ENCODE measurements around the gene TUT1. TPM values are rescaled to one million over a fixed set of nuclear protein-coding genes. Genes with fewer than 3 reads are reported as not detected.

Gene TUT1
- total and polyA plus RNA-seq, 4 donors: 5.6 to 15.8 (median 13.7) TPM

DNA sequence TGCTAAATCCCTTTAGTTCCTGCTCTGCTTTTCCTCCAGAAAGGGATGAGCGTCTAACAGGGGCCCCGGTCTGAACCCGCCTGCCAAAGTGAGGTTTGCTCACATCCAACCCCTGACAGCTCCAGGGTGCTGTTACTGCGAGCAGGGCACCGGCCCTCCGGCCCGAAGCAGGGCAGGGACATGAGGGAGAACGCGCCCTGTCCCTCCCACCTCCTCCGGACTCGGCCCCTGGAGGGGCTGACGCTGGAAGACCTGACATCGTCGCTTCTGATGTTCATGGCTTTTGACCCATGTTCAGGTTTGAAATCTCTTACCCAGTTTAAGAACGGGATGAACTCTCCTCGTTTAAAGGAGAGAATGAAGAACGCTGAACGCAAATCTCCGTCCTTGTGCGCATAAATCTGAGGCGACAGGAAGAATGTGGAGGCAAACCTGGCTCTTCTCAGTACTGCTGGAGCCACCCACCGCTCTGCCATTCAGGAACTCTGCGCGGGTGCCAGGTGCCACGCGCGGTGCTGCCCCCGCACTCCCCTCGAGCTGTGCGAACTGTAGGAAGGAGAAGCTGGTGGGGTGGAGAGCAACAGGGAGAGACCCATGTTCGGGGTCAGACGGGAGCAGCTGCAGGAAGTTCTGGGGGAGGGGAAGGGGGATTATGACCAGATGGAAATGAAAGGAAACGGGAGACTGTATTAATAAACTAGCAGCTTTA lies 16.8 kb downstream of the TUT1 start:
- Histone ChIP-seq H3K36me3 (ENCODE audit: control insufficient read depth in 4 of 4, insufficient read depth in 3 of 4, low read depth in 1 of 4, low read length in 3 of 4) (peaks cover 6 to 44% (median 32%) of the 10 kb centered on the region in 4 donors), H3K4me1 (ENCODE audit: control insufficient read depth in 4 of 4, insufficient read depth in 4 of 4, low read length in 3 of 4) (peaks cover 6 to 33% (median 24%) of the 10 kb centered on the region in 4 donors)
- 2% methylated on average over 33 of the region's 33 CpGs for WGBS

GRCh38 chr11:62573592-62574362 lies 17.5 kb downstream of the TUT1 start, which contains the start of gene EEF1G:
Gene EEF1G (minus strand): TSS chr11:62573891. CDS start chr11:62573842, 49 bp downstream.
- WGBS: under 1% methylated on average over 46 of the region's 46 CpGs
- H3K9ac ChIP-seq (ENCODE audit: low read depth in 1 of 2, low read length in 2 of 2): peak within 1 kb of the TSS; percentile 85 to 98
- H3K4me3 ChIP-seq (ENCODE audit: low read depth in 1 of 3, low read length in 3 of 3): peak within 1 kb of the TSS; percentile 80 to 89 (median 82)
- peaks cover 6 to 33% (median 23%) of the 10 kb centered on the region in 4 donors for H3K4me1 ChIP-seq (ENCODE audit: control insufficient read depth in 4 of 4, insufficient read depth in 4 of 4, low read length in 3 of 4)
- H3K27ac ChIP-seq (ENCODE audit: low read depth in 1 of 2, low read length in 2 of 2): peak within 1 kb of the TSS; percentile 95 to 96
- H3K9me3 ChIP-seq (ENCODE audit: control insufficient read depth in 4 of 4, low read length in 3 of 4): no peaks in the 10 kb centered on the region
- peaks cover 6 to 39% (median 29%) of the 10 kb centered on the region in 4 donors for H3K36me3 ChIP-seq (ENCODE audit: control insufficient read depth in 4 of 4, insufficient read depth in 3 of 4, low read depth in 1 of 4, low read length in 3 of 4)
- no peaks in the 10 kb centered on the region for H3K27me3 ChIP-seq (ENCODE audit: control insufficient read depth in 4 of 4, insufficient read depth in 4 of 4, low read length in 3 of 4)
- DNase-seq (ENCODE audit: low spot score): peak; percentile 97
- TF ChIP-seq TAF1 (conservative IDR thresholded peaks at IDR 0.05) (peak; percentile 87), ZBTB33 (IDR thresholded peaks at IDR 0.05) (peak; percentile 98), SP1 (IDR thresholded peaks at IDR 0.05) (peak; percentile 82), YY1 (IDR thresholded peaks at IDR 0.05) (peak; percentile 97), FOXA1 (IDR thresholded peaks at IDR 0.05) (peak; percentile 70), RXRA (IDR thresholded peaks at IDR 0.05) (peak; percentile 25 to 74), RAD21 (IDR thresholded peaks at IDR 0.05) (peak; percentile 50), HNF4G (IDR thresholded peaks at IDR 0.05) (no peak), GABPA (IDR thresholded peaks at IDR 0.05 in 1 of 2, conservative IDR thresholded peaks at IDR 0.05 in 1 of 2) (peak; percentile 30 to 87), EGR1 (IDR thresholded peaks at IDR 0.05; ENCODE audit: low read depth in 2 of 2) (peak in 1 of 2 donors; percentile 87), HNF4A (conservative IDR thresholded peaks at IDR 0.05) (peak in 1 of 2 donors; percentile 57), FOXA2 (IDR thresholded peaks at IDR 0.05) (peak; percentile 9), JUND (IDR thresholded peaks at IDR 0.05) (peak in 1 of 2 donors; percentile 49), REST (IDR thresholded peaks at IDR 0.05) (peak; percentile 79), NR2F2 (IDR thresholded peaks at IDR 0.05) (peak; percentile 61)
- TF ChIP-seq, protein P1, sequence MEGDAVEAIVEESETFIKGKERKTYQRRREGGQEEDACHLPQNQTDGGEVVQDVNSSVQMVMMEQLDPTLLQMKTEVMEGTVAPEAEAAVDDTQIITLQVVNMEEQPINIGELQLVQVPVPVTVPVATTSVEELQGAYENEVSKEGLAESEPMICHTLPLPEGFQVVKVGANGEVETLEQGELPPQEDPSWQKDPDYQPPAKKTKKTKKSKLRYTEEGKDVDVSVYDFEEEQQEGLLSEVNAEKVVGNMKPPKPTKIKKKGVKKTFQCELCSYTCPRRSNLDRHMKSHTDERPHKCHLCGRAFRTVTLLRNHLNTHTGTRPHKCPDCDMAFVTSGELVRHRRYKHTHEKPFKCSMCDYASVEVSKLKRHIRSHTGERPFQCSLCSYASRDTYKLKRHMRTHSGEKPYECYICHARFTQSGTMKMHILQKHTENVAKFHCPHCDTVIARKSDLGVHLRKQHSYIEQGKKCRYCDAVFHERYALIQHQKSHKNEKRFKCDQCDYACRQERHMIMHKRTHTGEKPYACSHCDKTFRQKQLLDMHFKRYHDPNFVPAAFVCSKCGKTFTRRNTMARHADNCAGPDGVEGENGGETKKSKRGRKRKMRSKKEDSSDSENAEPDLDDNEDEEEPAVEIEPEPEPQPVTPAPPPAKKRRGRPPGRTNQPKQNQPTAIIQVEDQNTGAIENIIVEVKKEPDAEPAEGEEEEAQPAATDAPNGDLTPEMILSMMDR (IDR thresholded peaks at IDR 0.05; ENCODE audit: low read depth, low read length, missing input control): no peak
- TF ChIP-seq, protein P2, sequence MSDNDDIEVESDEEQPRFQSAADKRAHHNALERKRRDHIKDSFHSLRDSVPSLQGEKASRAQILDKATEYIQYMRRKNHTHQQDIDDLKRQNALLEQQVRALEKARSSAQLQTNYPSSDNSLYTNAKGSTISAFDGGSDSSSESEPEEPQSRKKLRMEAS (IDR thresholded peaks at IDR 0.05): peak; percentile 93
- TF ChIP-seq, protein P3, sequence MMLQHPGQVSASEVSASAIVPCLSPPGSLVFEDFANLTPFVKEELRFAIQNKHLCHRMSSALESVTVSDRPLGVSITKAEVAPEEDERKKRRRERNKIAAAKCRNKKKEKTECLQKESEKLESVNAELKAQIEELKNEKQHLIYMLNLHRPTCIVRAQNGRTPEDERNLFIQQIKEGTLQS (IDR thresholded peaks at IDR 0.05): no peak

More for the DNA sequence above, 16.8 kb downstream of the TUT1 start:
- TF ChIP-seq NR2F2 (IDR thresholded peaks at IDR 0.05) (peak; percentile 58), RXRA (IDR thresholded peaks at IDR 0.05) (peak in 1 of 2 donors; percentile 6)
- TF ChIP-seq, protein P2 (IDR thresholded peaks at IDR 0.05): no peak
- Histone ChIP-seq H3K27me3 (ENCODE audit: control insufficient read depth in 4 of 4, insufficient read depth in 4 of 4, low read length in 3 of 4) (no peaks in the 10 kb centered on the region), H3K9me3 (ENCODE audit: control insufficient read depth in 4 of 4, low read length in 3 of 4) (no peaks in the 10 kb centered on the region), H3K4me3 (ENCODE audit: low read depth in 1 of 3, low read length in 3 of 3) (peak overlapping the region; percentile 53 to 71 (median 59)), H3K27ac (ENCODE audit: low read depth in 1 of 2, low read length in 2 of 2) (peak overlapping the region; percentile 95 to 96), H3K9ac (ENCODE audit: low read depth in 1 of 2, low read length in 2 of 2) (peak overlapping the region; percentile 70 to 98)
- DNase-seq (ENCODE audit: low spot score): peak; percentile 55

Data from liver (tissue), 9 donors.